GM12878 (cell line): Measurements from ENCODE around the gene CDK5R1. TPM values are rescaled to one million over a fixed set of nuclear protein-coding genes. Genes with fewer than 3 reads are reported as not detected.

Source experiments
- CEBPB ChIP-seq, 2 experiments: fragments of 150-350 bp in 1 of 2; IDR thresholded peaks; 2 replicates each; pipeline ENCODE4 v1.6.1; 2012 to 2014; ENCODE audit warnings: low read depth in 2 of 2, low read length in 2 of 2, borderline replicate concordance in 1 of 2, inconsistent platforms in 1 of 2
- CHD2 ChIP-seq: IDR thresholded peaks from 2 replicates; pipeline ENCODE4 v1.6.1; 2011; ENCODE audit warnings: low read depth, low read length, improper control_type of control experiment, borderline replicate concordance
- ESRRA ChIP-seq: IDR thresholded peaks from 2 replicates; pipeline ENCODE4 v1.6.1; 2012; ENCODE audit warnings: mild to moderate bottlenecking, low read length, improper control_type of control experiment
- HDGF ChIP-seq: fragments of 450-650 bp; IDR thresholded peaks from 2 replicates; pipeline ENCODE4 v1.6.1; 2016; ENCODE audit warnings: antibody characterized with exemption
- MEF2B ChIP-seq: fragments of 450-650 bp; IDR thresholded peaks from 2 replicates; pipeline ENCODE4 v1.6.1; 2018; ENCODE audit warnings: mild to moderate bottlenecking, moderate library complexity; ENCODE audit not compliant: partially characterized antibody, poor library complexity, severe bottlenecking
- NBN ChIP-seq: fragments of 450-650 bp; IDR thresholded peaks from 2 replicates; pipeline ENCODE4 v1.6.1; 2016
- NR2C1 ChIP-seq: fragments of 450-650 bp; IDR thresholded peaks from 2 replicates; pipeline ENCODE4 v1.6.1; 2017; ENCODE audit warnings: antibody characterized with exemption, mild to moderate bottlenecking, moderate library complexity
- PML ChIP-seq: IDR thresholded peaks from 2 replicates; pipeline ENCODE4 v1.6.1; 2012; ENCODE audit warnings: low read length, inconsistent platforms
- RFX5 ChIP-seq: IDR thresholded peaks from 2 replicates; pipeline ENCODE4 v1.6.1; 2011; ENCODE audit warnings: low read depth, low read length, improper control_type of control experiment
- SIX5 ChIP-seq: IDR thresholded peaks from 2 replicates; pipeline ENCODE4 v1.6.1; 2011; ENCODE audit warnings: mild to moderate bottlenecking, low read depth, low read length, moderate library complexity; ENCODE audit not compliant: severe bottlenecking
- SMAD1 ChIP-seq: fragments of 450-650 bp; IDR thresholded peaks from 2 replicates; pipeline ENCODE4 v1.6.1; 2018; ENCODE audit warnings: mild to moderate bottlenecking, low read depth; ENCODE audit not compliant: partially characterized antibody
- SREBF2 ChIP-seq: IDR thresholded peaks from 2 replicates; pipeline ENCODE4 v1.6.1; 2012; ENCODE audit warnings: mild to moderate bottlenecking, low read length
- TBL1XR1 ChIP-seq: IDR thresholded peaks from 2 replicates; pipeline ENCODE4 v1.6.1; 2012; ENCODE audit warnings: low read depth, low read length, improper control_type of control experiment
- ZNF384 ChIP-seq: IDR thresholded peaks from 2 replicates; pipeline ENCODE4 v1.6.1; 2012; ENCODE audit warnings: low read depth, mild to moderate bottlenecking, low read length, improper control_type of control experiment, borderline replicate concordance
- ZNF622 ChIP-seq: fragments of 450-650 bp; IDR thresholded peaks from 2 replicates; pipeline ENCODE4 v1.6.1; 2017; ENCODE audit warnings: mild to moderate bottlenecking, inconsistent platforms
- polyA plus RNA-seq, 11 experiments: library from polyadenylated mRNA; depleted of rRNA in 4 of 11; unstranded in 6 of 11; stranded (reverse) in 5 of 11; fragments of >200 nt; fragmentation: Nextera tagmentation in 4 of 11; fragmentation: Illumina TruSeq in 1 of 11; extraction: Ambion mirVana in 4 of 11; extraction: Trizol in 1 of 11; gene quantifications; 1 replicate in 1 of 11; 2 replicates in 10 of 11; pipeline versions ENCODE4 v1.2.1 to v1.2.3, GENCODE V29; 2011 to 2016; ENCODE audit warnings: inconsistent platforms in 2 of 11, missing spikeins in 2 of 11, low read depth in 1 of 11
- total RNA-seq, 4 experiments: library from RNA; depleted of rRNA in 3 of 4; stranded (reverse); fragments of >200 nt in 3 of 4; fragmentation: Illumina TruSeq in 1 of 4; extraction: Trizol in 1 of 4; gene quantifications; 2 replicates each; pipeline versions ENCODE4 v1.2.1 to v1.2.3, GENCODE V29; 2013 to 2021
- TF ChIP-seq, protein P1 (sequence below): IDR thresholded peaks from 2 replicates; pipeline ENCODE4 v1.6.1; 2011; ENCODE audit warnings: borderline replicate concordance, low read depth, mild to moderate bottlenecking, moderate library complexity, low read length; ENCODE audit not compliant: insufficient read depth, poor library complexity, severe bottlenecking
- TF ChIP-seq, protein P2 (sequence below): fragments of 450-650 bp; formaldehyde crosslinking; IDR thresholded peaks from 2 replicates; pipeline ENCODE4 v1.5.0; 2022; ENCODE audit warnings: mild to moderate bottlenecking, missing genetic modification characterization
- TF ChIP-seq, protein P3 (sequence below): IDR thresholded peaks from 2 replicates; pipeline ENCODE4 v1.6.1; 2012; ENCODE audit warnings: low read depth, low read length, improper control_type of control experiment
- TF ChIP-seq, protein P4 (sequence below): fragments of 450-650 bp; IDR thresholded peaks from 2 replicates; pipeline ENCODE4 v1.6.1; 2016; ENCODE audit warnings: mild to moderate bottlenecking
- TF ChIP-seq, protein P5 (sequence below): fragments of 150-350 bp; IDR thresholded peaks from 2 replicates; pipeline ENCODE4 v1.6.1; 2016; ENCODE audit warnings: low read depth, low read length

The CDK5R1 gene
- total and polyA plus RNA-seq, 10 of the 15 experiments (the other 5 are each of a cell fraction or from before 2014, with no cell fraction given), result 1.1 to 28.3 (median 12.2) TPM

DNA sequence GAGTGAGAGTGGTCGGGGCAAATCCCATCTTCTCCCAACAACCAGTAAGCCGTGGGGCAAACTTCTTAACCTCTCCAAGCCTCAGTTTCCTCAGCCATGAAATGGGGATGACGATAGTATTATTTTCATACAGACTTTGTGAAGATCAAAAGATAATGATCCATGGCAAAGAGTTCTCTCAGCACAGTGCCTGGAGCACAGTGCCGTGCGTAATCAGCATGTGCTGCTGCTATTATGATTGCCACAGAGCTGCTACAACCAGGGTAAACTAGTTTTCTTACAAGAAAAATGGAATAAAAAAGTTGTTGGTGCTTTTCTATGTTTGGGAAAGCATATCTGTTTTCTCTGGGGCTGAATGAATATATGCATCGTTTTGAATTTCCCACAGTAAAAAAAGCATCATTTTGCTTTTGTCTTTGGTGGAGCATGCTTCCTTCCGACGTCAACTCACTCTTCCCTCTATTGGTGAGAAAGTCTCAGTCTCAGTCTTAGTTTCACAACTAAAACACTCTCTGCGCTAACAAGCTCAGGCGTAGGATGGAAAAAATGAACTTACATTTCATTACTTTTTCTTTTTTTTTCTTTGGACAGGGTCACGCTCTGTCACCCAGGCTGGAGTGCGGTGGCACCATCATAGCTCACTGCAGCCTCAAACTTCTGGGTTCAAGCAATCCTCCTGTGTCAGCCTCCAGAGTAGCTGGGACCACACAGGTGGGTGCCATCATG, 37.2 kb downstream of the CDK5R1 start (continued):
- TF ChIP-seq MEF2B, result peak; percentile 82
- TF ChIP-seq ZNF622, result no peak
- TF ChIP-seq, protein P1, sequence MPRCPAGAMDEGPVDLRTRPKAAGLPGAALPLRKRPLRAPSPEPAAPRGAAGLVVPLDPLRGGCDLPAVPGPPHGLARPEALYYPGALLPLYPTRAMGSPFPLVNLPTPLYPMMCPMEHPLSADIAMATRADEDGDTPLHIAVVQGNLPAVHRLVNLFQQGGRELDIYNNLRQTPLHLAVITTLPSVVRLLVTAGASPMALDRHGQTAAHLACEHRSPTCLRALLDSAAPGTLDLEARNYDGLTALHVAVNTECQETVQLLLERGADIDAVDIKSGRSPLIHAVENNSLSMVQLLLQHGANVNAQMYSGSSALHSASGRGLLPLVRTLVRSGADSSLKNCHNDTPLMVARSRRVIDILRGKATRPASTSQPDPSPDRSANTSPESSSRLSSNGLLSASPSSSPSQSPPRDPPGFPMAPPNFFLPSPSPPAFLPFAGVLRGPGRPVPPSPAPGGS, result peak; percentile 98
- peak; percentile 88 for TF ChIP-seq ZNF384
- TF ChIP-seq, protein P2, sequence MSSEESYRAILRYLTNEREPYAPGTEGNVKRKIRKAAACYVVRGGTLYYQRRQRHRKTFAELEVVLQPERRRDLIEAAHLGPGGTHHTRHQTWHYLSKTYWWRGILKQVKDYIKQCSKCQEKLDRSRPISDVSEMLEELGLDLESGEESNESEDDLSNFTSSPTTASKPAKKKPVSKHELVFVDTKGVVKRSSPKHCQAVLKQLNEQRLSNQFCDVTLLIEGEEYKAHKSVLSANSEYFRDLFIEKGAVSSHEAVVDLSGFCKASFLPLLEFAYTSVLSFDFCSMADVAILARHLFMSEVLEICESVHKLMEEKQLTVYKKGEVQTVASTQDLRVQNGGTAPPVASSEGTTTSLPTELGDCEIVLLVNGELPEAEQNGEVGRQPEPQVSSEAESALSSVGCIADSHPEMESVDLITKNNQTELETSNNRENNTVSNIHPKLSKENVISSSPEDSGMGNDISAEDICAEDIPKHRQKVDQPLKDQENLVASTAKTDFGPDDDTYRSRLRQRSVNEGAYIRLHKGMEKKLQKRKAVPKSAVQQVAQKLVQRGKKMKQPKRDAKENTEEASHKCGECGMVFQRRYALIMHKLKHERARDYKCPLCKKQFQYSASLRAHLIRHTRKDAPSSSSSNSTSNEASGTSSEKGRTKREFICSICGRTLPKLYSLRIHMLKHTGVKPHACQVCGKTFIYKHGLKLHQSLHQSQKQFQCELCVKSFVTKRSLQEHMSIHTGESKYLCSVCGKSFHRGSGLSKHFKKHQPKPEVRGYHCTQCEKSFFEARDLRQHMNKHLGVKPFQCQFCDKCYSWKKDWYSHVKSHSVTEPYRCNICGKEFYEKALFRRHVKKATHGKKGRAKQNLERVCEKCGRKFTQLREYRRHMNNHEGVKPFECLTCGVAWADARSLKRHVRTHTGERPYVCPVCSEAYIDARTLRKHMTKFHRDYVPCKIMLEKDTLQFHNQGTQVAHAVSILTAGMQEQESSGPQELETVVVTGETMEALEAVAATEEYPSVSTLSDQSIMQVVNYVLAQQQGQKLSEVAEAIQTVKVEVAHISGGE (CRISPR knock-in tag), result no peak
- TF ChIP-seq RFX5, result no peak
- TF ChIP-seq CHD2, result peak; percentile 69; the same call in 1 of the 2 replicates
- peak; percentile 86 for TF ChIP-seq SMAD1
- no peak for TF ChIP-seq SREBF2
- TF ChIP-seq ESRRA, result no peak
- TF ChIP-seq, protein P3, sequence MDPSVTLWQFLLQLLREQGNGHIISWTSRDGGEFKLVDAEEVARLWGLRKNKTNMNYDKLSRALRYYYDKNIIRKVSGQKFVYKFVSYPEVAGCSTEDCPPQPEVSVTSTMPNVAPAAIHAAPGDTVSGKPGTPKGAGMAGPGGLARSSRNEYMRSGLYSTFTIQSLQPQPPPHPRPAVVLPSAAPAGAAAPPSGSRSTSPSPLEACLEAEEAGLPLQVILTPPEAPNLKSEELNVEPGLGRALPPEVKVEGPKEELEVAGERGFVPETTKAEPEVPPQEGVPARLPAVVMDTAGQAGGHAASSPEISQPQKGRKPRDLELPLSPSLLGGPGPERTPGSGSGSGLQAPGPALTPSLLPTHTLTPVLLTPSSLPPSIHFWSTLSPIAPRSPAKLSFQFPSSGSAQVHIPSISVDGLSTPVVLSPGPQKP, result no peak
- TF ChIP-seq HDGF, result no peak
- no peak for TF ChIP-seq CEBPB (IDR thresholded peaks at IDR 0.05; ENCODE audit: borderline replicate concordance in 1 of 2, low read depth in 2 of 2, low read length in 2 of 2)
- TF ChIP-seq, protein P4, sequence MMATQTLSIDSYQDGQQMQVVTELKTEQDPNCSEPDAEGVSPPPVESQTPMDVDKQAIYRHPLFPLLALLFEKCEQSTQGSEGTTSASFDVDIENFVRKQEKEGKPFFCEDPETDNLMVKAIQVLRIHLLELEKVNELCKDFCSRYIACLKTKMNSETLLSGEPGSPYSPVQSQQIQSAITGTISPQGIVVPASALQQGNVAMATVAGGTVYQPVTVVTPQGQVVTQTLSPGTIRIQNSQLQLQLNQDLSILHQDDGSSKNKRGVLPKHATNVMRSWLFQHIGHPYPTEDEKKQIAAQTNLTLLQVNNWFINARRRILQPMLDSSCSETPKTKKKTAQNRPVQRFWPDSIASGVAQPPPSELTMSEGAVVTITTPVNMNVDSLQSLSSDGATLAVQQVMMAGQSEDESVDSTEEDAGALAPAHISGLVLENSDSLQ, result peak; percentile 71
- peak; percentile 24 for TF ChIP-seq TBL1XR1
- peak; percentile 95; the same call in 1 of the 2 replicates for TF ChIP-seq NBN
- TF ChIP-seq, protein P5, sequence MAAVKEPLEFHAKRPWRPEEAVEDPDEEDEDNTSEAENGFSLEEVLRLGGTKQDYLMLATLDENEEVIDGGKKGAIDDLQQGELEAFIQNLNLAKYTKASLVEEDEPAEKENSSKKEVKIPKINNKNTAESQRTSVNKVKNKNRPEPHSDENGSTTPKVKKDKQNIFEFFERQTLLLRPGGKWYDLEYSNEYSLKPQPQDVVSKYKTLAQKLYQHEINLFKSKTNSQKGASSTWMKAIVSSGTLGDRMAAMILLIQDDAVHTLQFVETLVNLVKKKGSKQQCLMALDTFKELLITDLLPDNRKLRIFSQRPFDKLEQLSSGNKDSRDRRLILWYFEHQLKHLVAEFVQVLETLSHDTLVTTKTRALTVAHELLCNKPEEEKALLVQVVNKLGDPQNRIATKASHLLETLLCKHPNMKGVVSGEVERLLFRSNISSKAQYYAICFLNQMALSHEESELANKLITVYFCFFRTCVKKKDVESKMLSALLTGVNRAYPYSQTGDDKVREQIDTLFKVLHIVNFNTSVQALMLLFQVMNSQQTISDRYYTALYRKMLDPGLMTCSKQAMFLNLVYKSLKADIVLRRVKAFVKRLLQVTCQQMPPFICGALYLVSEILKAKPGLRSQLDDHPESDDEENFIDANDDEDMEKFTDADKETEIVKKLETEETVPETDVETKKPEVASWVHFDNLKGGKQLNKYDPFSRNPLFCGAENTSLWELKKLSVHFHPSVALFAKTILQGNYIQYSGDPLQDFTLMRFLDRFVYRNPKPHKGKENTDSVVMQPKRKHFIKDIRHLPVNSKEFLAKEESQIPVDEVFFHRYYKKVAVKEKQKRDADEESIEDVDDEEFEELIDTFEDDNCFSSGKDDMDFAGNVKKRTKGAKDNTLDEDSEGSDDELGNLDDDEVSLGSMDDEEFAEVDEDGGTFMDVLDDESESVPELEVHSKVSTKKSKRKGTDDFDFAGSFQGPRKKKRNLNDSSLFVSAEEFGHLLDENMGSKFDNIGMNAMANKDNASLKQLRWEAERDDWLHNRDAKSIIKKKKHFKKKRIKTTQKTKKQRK, result no peak
- no peak for TF ChIP-seq SIX5
- no peak for TF ChIP-seq PML
- TF ChIP-seq NR2C1, result no peak
